ENCODE data around the gene ESRRB. TPM values are rescaled to one million over a fixed set of nuclear protein-coding genes. Genes with fewer than 3 reads are reported as not detected.

Gene ESRRB
- total and polyA plus RNA-seq, 2 experiments from 2014 or later = 0.13 TPM; not detected in 1

GRCh38 chr14:76462330-76462729 is 86.4 kb downstream of the ESRRB start:
- WGBS (ENCODE audit: low lambda C conversion rate, missing lambda C conversion rate) = 97% methylated on average over 10 of the region's 11 CpGs
- no peaks in the 10 kb centered on the region for H3K27me3 ChIP-seq
- H3K9me3 ChIP-seq (ENCODE audit: low read depth) = no peaks in the 10 kb centered on the region
- H3K27ac ChIP-seq = no peak overlapping the region
- TF ChIP-seq EZH2 (IDR thresholded peaks at IDR 0.05; ENCODE audit: borderline replicate concordance) = no peak
- TF ChIP-seq EZH2phosphoT487 (IDR thresholded peaks at IDR 0.05; ENCODE audit: low read depth, severe bottlenecking, unreplicated experiment) = no peak
- TF ChIP-seq CTCF (IDR thresholded peaks at IDR 0.05; ENCODE audit: poor library complexity) = no peak
- no peak for DNase-seq (ENCODE audit: low spot score)
- no peaks in the 10 kb centered on the region for H3K4me1 ChIP-seq (ENCODE audit: insufficient read depth)
- H3K79me2 ChIP-seq = no peaks in the 10 kb centered on the region
- no peak overlapping the region for H2AFZ ChIP-seq
- H3K4me2 ChIP-seq = no peak overlapping the region
- H3K4me3 ChIP-seq = no peak overlapping the region
- no peaks in the 10 kb centered on the region for H3K9me2 ChIP-seq (replicated peaks; ENCODE audit: insufficient read depth)
- H4K20me1 ChIP-seq (ENCODE audit: insufficient read depth, poor library complexity, severe bottlenecking) = no peaks in the 10 kb centered on the region
- no peaks in the 10 kb centered on the region for H3K36me3 ChIP-seq (replicated peaks; ENCODE audit: insufficient read depth, low read depth)

- Histone ChIP-seq H3K4me1 (ENCODE audit: insufficient read depth) (peaks cover 3% of the 10 kb centered on the region), H3K4me2 (no peak overlapping the region), H3K9me3 (ENCODE audit: low read depth) (no peaks in the 10 kb centered on the region), H3K27ac (no peak overlapping the region), H4K20me1 (ENCODE audit: insufficient read depth, poor library complexity, severe bottlenecking) (no peaks in the 10 kb centered on the region), H3K27me3 (no peaks in the 10 kb centered on the region), H2AFZ (no peak overlapping the region), H3K79me2 (no peaks in the 10 kb centered on the region), H3K9me2 (replicated peaks; ENCODE audit: insufficient read depth) (no peaks in the 10 kb centered on the region), H3K4me3 (no peak overlapping the region), H3K36me3 (replicated peaks; ENCODE audit: insufficient read depth, low read depth) (no peaks in the 10 kb centered on the region)
- DNase-seq (ENCODE audit: low spot score) = no peak
- TF ChIP-seq EZH2 (IDR thresholded peaks at IDR 0.05; ENCODE audit: borderline replicate concordance) = no peak
- no peak for TF ChIP-seq EZH2phosphoT487 (IDR thresholded peaks at IDR 0.05; ENCODE audit: low read depth, severe bottlenecking, unreplicated experiment)
- no peak for TF ChIP-seq CTCF (IDR thresholded peaks at IDR 0.05; ENCODE audit: poor library complexity)
- 63% methylated on average over 3 of the region's 4 CpGs for WGBS (ENCODE audit: low lambda C conversion rate, missing lambda C conversion rate)
These were observed 87.2 kb downstream of the ESRRB start for GRCh38 chr14:76463105-76463504.

DNA sequence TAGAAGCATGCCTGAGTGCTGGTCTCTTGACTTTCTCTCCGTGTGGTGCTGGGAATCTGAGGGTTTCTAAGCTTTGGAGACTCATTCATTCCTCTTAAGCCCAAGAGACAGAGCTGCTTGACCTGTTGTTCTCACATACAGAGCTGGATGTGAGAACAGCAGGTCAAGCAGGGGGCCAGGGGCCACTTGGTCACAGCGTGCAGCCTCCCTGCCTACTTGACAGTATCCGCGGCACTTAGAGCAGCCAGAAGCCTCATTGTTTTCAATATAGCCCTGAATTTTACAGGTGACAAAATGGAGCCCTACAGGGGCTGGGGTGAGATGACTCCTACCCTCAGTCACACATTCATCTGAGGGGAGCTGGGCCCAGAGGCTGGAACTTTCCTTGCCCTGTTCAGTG is 88.9 kb downstream of the ESRRB start:
- no peak for TF ChIP-seq CTCF (IDR thresholded peaks at IDR 0.05; ENCODE audit: poor library complexity)
- no peak for TF ChIP-seq EZH2phosphoT487 (IDR thresholded peaks at IDR 0.05; ENCODE audit: low read depth, severe bottlenecking, unreplicated experiment)
- no peak for TF ChIP-seq EZH2 (IDR thresholded peaks at IDR 0.05; ENCODE audit: borderline replicate concordance)
- 75% methylated on average over 4 of the region's 4 CpGs for WGBS (ENCODE audit: low lambda C conversion rate, missing lambda C conversion rate)
- H3K79me2 ChIP-seq = no peaks in the 10 kb centered on the region
- no peak for DNase-seq (ENCODE audit: low spot score)
- no peak overlapping the region for H3K4me2 ChIP-seq
- H3K9me2 ChIP-seq (replicated peaks; ENCODE audit: insufficient read depth) = no peaks in the 10 kb centered on the region
- no peak overlapping the region for H3K27ac ChIP-seq
- no peaks in the 10 kb centered on the region for H3K27me3 ChIP-seq
- H2AFZ ChIP-seq = no peak overlapping the region
- no peak overlapping the region for H3K4me3 ChIP-seq
- no peaks in the 10 kb centered on the region for H3K36me3 ChIP-seq (replicated peaks; ENCODE audit: insufficient read depth, low read depth)
- no peaks in the 10 kb centered on the region for H3K9me3 ChIP-seq (ENCODE audit: low read depth)
- H4K20me1 ChIP-seq (ENCODE audit: insufficient read depth, poor library complexity, severe bottlenecking) = no peaks in the 10 kb centered on the region
- H3K4me1 ChIP-seq (ENCODE audit: insufficient read depth) = peaks cover 3% of the 10 kb centered on the region

DNA sequence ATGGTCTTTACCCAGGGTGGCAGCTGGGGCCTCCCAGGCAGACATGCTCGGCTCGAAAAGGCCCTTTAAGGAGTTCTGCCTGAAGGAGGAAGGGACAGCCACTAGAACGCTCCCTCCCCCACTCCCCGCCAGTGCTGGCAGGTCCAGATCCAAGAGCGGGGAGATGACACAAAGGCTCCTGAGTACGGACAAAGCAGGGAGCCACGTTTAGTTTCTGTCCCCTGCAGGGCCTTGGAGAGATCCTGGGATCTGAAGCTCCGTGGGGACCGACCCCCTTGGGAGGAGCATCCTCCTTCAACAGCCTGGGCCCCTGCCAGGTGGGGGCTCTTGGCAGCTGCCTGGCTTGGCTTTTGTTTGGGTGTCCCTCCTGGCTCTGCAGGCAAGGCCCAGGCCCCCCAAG is 89.7 kb downstream of the ESRRB start:
- H3K27ac ChIP-seq = no peak overlapping the region
- no peaks in the 10 kb centered on the region for H4K20me1 ChIP-seq (ENCODE audit: insufficient read depth, poor library complexity, severe bottlenecking)
- no peaks in the 10 kb centered on the region for H3K9me2 ChIP-seq (replicated peaks; ENCODE audit: insufficient read depth)
- no peaks in the 10 kb centered on the region for H3K36me3 ChIP-seq (replicated peaks; ENCODE audit: insufficient read depth, low read depth)
- no peaks in the 10 kb centered on the region for H3K79me2 ChIP-seq
- no peak for TF ChIP-seq CTCF (IDR thresholded peaks at IDR 0.05; ENCODE audit: poor library complexity)
- TF ChIP-seq EZH2 (IDR thresholded peaks at IDR 0.05; ENCODE audit: borderline replicate concordance) = no peak
- no peak for TF ChIP-seq EZH2phosphoT487 (IDR thresholded peaks at IDR 0.05; ENCODE audit: low read depth, severe bottlenecking, unreplicated experiment)
- H3K27me3 ChIP-seq = no peaks in the 10 kb centered on the region
- H3K4me3 ChIP-seq = no peak overlapping the region
- no peak overlapping the region for H2AFZ ChIP-seq
- H3K9me3 ChIP-seq (ENCODE audit: low read depth) = no peaks in the 10 kb centered on the region
- no peak overlapping the region for H3K4me2 ChIP-seq
- 66% methylated on average over 9 of the region's 9 CpGs for WGBS (ENCODE audit: low lambda C conversion rate, missing lambda C conversion rate)
- peaks cover 3% of the 10 kb centered on the region for H3K4me1 ChIP-seq (ENCODE audit: insufficient read depth)
- DNase-seq (ENCODE audit: low spot score) = no peak
